ENCODE data around the gene B3GNT3. TPM values are rescaled to one million over a fixed set of nuclear protein-coding genes. Genes with fewer than 3 reads are reported as not detected.

The B3GNT3 gene
- total and polyA plus RNA-seq, 2 of the 8 experiments (the other 6 are each of a cell fraction or from before 2014, with no cell fraction given) = 1.5 TPM

DNA sequence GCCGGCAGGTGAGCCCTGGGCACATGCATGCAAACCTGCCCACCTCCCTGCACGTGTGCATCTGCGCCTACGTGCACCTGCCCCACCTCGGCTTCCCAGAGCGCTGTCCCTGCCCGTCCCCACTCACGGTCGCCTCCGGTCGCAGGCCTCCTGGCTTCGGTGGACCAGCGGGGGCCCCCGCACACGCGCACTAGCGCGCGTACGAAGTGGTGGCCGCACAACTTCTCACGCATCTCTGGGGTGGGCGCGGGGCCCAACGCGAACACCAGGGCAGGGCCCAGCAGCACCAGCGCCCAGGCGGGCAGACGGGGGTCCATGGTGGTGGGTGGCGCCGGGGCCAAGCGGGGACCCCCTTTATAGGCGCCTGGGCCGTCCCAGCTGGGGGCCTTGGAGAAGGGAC, 26.3 kb downstream of the B3GNT3 start, which contains the start of gene INSL3:
TSS of gene INSL3 (minus strand) at position 330 of the 400 bp plus-strand sequence. CDS start at position 317, 13 bp downstream.
- no peak within 1 kb of the TSS for H3K18ac ChIP-seq (ENCODE audit: extremely low read depth, low read length)
- H3K4ac ChIP-seq (replicated peaks; ENCODE audit: insufficient read length, low read depth, low read length) = no peak within 1 kb of the TSS
- H2BK20ac ChIP-seq (ENCODE audit: low read length) = no peak within 1 kb of the TSS
- POLR2A ChIA-PET (ENCODE audit: partially characterized antibody) = interaction anchor here (1.4 to 1.6 kb wide), 2 partner anchors 9 to 12 kb away, joined by 3 read pairs; no protein-coding TSS in a partner anchor
- H3K56ac ChIP-seq (replicated peaks; ENCODE audit: insufficient read length, low read depth, low read length) = no peak within 1 kb of the TSS
- H3K79me2 ChIP-seq (ENCODE audit: control insufficient read depth in 1 of 2, insufficient read depth in 2 of 2, low read length in 2 of 2) = no peaks in the 10 kb centered on the region
- no peak within 1 kb of the TSS for H3K4me3 ChIP-seq (ENCODE audit: extremely low read depth in 1 of 4, insufficient read depth in 2 of 4, low read depth in 3 of 4, low read length in 4 of 4)
- no peaks in the 10 kb centered on the region for H3K27me3 ChIP-seq (replicated peaks in 1 of 4; ENCODE audit: control insufficient read depth in 3 of 4, extremely low read depth in 1 of 4, insufficient read depth in 3 of 4, low read length in 3 of 4)
- H4K20me1 ChIP-seq (replicated peaks in 1 of 2; ENCODE audit: control insufficient read depth in 1 of 2, insufficient read depth in 2 of 2, low read length in 2 of 2) = peaks cover 0 to 1% of the 10 kb centered on the region in 2 experiments
- no peak within 1 kb of the TSS for H2BK12ac ChIP-seq (ENCODE audit: low read depth, low read length)
- H3K9me3 ChIP-seq (ENCODE audit: insufficient read depth in 2 of 2, low read depth in 1 of 2, low read length in 1 of 2) = no peaks in the 10 kb centered on the region
- H3K27ac ChIP-seq (ENCODE audit: low read depth, low read length) = no peak within 1 kb of the TSS
- H2AFZ ChIP-seq (ENCODE audit: low read length) = no peak within 1 kb of the TSS
- no peak within 1 kb of the TSS for H2BK120ac ChIP-seq (replicated peaks; ENCODE audit: low read depth, low read length)
- H3K23ac ChIP-seq (ENCODE audit: insufficient read length) = no peak within 1 kb of the TSS
- H4K5ac ChIP-seq (ENCODE audit: insufficient read length, low read depth, low read length) = no peak within 1 kb of the TSS
- no peaks in the 10 kb centered on the region for H3K79me1 ChIP-seq (ENCODE audit: low read depth, low read length)
- H3K9ac ChIP-seq (replicated peaks in 1 of 4; ENCODE audit: extremely low read depth in 1 of 4, low read depth in 3 of 4, low read length in 3 of 4) = no peak within 1 kb of the TSS
- WGBS, 2 experiments (ENCODE audit: extremely low coverage in 1 of 2, insufficient coverage in 1 of 2, insufficient read length in 1 of 2, insufficient replicate concordance in 2 of 2, low coverage in 1 of 2, low lambda C conversion rate in 2 of 2, missing lambda C conversion rate in 1 of 2) = 96% methylated on average over 32 of the region's 34 CpGs; no CpG with 5 or more reads in 1 of the 2 experiments
- no peak within 1 kb of the TSS for H2AK5ac ChIP-seq (ENCODE audit: low read depth, low read length)
- no peaks in the 10 kb centered on the region for H3K36me3 ChIP-seq (ENCODE audit: control insufficient read depth in 2 of 4, insufficient read depth in 4 of 4, low read length in 3 of 4)
- H4K91ac ChIP-seq (replicated peaks; ENCODE audit: insufficient read length, low read length) = no peak within 1 kb of the TSS
- H3K14ac ChIP-seq (ENCODE audit: insufficient read length) = no peak within 1 kb of the TSS
- H3K4me2 ChIP-seq (ENCODE audit: insufficient read depth in 1 of 2, low read depth in 2 of 2, low read length in 2 of 2) = no peak within 1 kb of the TSS
- CTCF ChIA-PET (ENCODE audit: partially characterized antibody) = interaction anchor here (1.8 kb wide), 1 partner anchor 32 kb away, joined by 4 read pairs; no protein-coding TSS in a partner anchor
- no peaks in the 10 kb centered on the region for H3K23me2 ChIP-seq (ENCODE audit: low read depth, low read length)
- no peak for DNase-seq (ENCODE audit: low read depth in 1 of 2, low spot score in 2 of 2)
- FAIRE-seq = no peak
- H3K4me1 ChIP-seq (replicated peaks in 1 of 4; ENCODE audit: control insufficient read depth in 3 of 4, insufficient read depth in 4 of 4, low read length in 3 of 4) = peaks cover 0 to 2% (median 0%) of the 10 kb centered on the region in 4 experiments; a peak in 1 of 7 replicates
- no peak within 1 kb of the TSS for H2BK15ac ChIP-seq (ENCODE audit: low read length)
- H4K8ac ChIP-seq (ENCODE audit: extremely low read depth, insufficient read depth, low read length) = no peak within 1 kb of the TSS
- H2BK5ac ChIP-seq (ENCODE audit: low read depth, low read length) = no peak within 1 kb of the TSS
- TF ChIP-seq JUND (IDR thresholded peaks at IDR 0.05; ENCODE audit: low read length) (no peak), RBBP5 (IDR thresholded peaks at IDR 0.05; ENCODE audit: borderline replicate concordance, low read depth, low read length) (no peak), TCF12 (IDR thresholded peaks at IDR 0.05; ENCODE audit: low read depth, low read length) (no peak)
